HCT116 (cell line): ENCODE results near the gene YIPF1. TPM values are rescaled to one million over a fixed set of nuclear protein-coding genes. Genes with fewer than 3 reads are reported as not detected.

Experiments
- ATAC-seq: fragments of 200-7000 bp; cut with Tn5 transposase; 2 replicates; pipeline ENCODE4 v1.9.1; 2020; ENCODE audit warnings: mild to moderate bottlenecking, moderate library complexity
- BruUV-seq: library from RNA; stranded (reverse); fragments of 400-500 nt; replicated peaks from 2 replicates; lab custom pipeline; 2021; lab: Mats Ljungman, UMichigan
- CTCF ChIA-PET: fragments of 300-600 bp; sonication (Branson Sonifier 250); formaldehyde crosslinking; loops from one replicate; lab custom pipeline; 2021; ENCODE audit warnings: antibody characterized with exemption; lab: Charles Lee
- POLR2A ChIA-PET: fragments of 300-600, 350-600 bp; sonication (Branson Sonifier 250); formaldehyde crosslinking; loops from one replicate; lab custom pipeline; 2021; ENCODE audit warnings: antibody characterized with exemption; lab: Charles Lee
- RAD21 ChIA-PET, 2 experiments: fragments of 300-600 bp; sonication (Branson Sonifier 250); formaldehyde crosslinking; loops; one replicate each; lab custom pipeline; 2023; ENCODE audit warnings: low total read pairs in 2 of 2; ENCODE audit not compliant: uncharacterized antibody in 2 of 2, unreplicated experiment in 2 of 2, low non-redundant PET in 1 of 2; lab: Charles Lee
- DNase-seq: peaks from one replicate; pipeline ENCODE4 v3.0.0-alpha.2; 2010; ENCODE audit warnings: low read depth, low spot score
- H2AFZ ChIP-seq: fragments of 200-600 bp; shearing (Covaris generic), sonication (generic); 2 replicates; pipeline ENCODE4 v1.6.1; 2017; ENCODE audit warnings: low read depth, mixed run types, mixed read lengths, antibody characterized with exemption, low read length; ENCODE audit not compliant: poor library complexity, severe bottlenecking
- H3K27ac ChIP-seq: 2 replicates; pipeline ENCODE4 v1.5.1; 2012; ENCODE audit warnings: low read depth, low read length
- H3K27me3 ChIP-seq: fragments of 200-600 bp; sonication (generic); 2 replicates; pipeline ENCODE4 v1.6.1; 2016; ENCODE audit warnings: mixed run types, low read length, mixed read lengths; ENCODE audit not compliant: insufficient read depth
- H3K36me3 ChIP-seq, 2 experiments: fragments of 200-500 bp in 1 of 2; fragments of 200-600 bp in 1 of 2; sonication (Bioruptor generic) in 1 of 2; sonication (generic) in 1 of 2; 2 replicates each; pipeline versions ENCODE4 v1.5.1 to v1.6.1; 2014 to 2016; ENCODE audit warnings: low read length in 2 of 2, inconsistent platforms in 1 of 2, mixed read lengths in 1 of 2, mixed run types in 1 of 2; ENCODE audit not compliant: insufficient read depth in 2 of 2, control insufficient read depth in 1 of 2
- H3K4me1 ChIP-seq, 2 experiments: fragments of 200-600 bp in 1 of 2; sonication (generic) in 1 of 2; 2 replicates each; pipeline versions ENCODE4 v1.5.1 to v1.6.1; 2012 to 2017; ENCODE audit warnings: low read length in 2 of 2, inconsistent platforms in 1 of 2, mild to moderate bottlenecking in 1 of 2, mixed read lengths in 1 of 2, mixed run types in 1 of 2, moderate library complexity in 1 of 2; ENCODE audit not compliant: insufficient read depth in 2 of 2, control insufficient read depth in 1 of 2
- H3K4me2 ChIP-seq: fragments of 200-600 bp; sonication (generic); 2 replicates; pipeline ENCODE4 v1.6.1; 2017; ENCODE audit warnings: mixed run types, low read length, mixed read lengths
- H3K4me3 ChIP-seq, 2 experiments: fragments of 200-600 bp in 1 of 2; sonication (generic) in 1 of 2; replicated peaks in 1 of 2; 2 replicates each; pipeline ENCODE4 v1.5.1; 2011 to 2016; ENCODE audit warnings: low read length in 2 of 2, control low read depth in 1 of 2, low read depth in 1 of 2, mild to moderate bottlenecking in 1 of 2, mixed read lengths in 1 of 2, mixed run types in 1 of 2
- H3K79me2 ChIP-seq: fragments of 200-600 bp; sonication (generic); 2 replicates; pipeline ENCODE4 v1.6.1; 2017; ENCODE audit warnings: mild to moderate bottlenecking, mixed run types, low read length, moderate library complexity, mixed read lengths; ENCODE audit not compliant: insufficient read depth
- H3K9ac ChIP-seq: fragments of 200-600 bp; sonication (generic); 2 replicates; pipeline ENCODE4 v1.6.1; 2016; ENCODE audit warnings: low read length, mixed read lengths
- H3K9me2 ChIP-seq: fragments of 200-600 bp; sonication (generic), shearing (Covaris generic); 2 replicates; pipeline ENCODE4 v1.6.1; 2017; ENCODE audit warnings: mixed run types, mild to moderate bottlenecking, moderate library complexity; ENCODE audit not compliant: insufficient read depth
- H3K9me3 ChIP-seq, 2 experiments: fragments of 200-500 bp in 1 of 2; fragments of 200-600 bp in 1 of 2; sonication (Bioruptor generic) in 1 of 2; sonication (generic) in 1 of 2; 2 replicates each; pipeline ENCODE4 v1.6.1; 2014 to 2017; ENCODE audit warnings: low read length in 2 of 2, mixed read lengths in 2 of 2, inconsistent platforms in 1 of 2, low read depth in 1 of 2, mild to moderate bottlenecking in 1 of 2, mixed run types in 1 of 2, moderate library complexity in 1 of 2; ENCODE audit not compliant: control insufficient read depth in 1 of 2, insufficient read depth in 1 of 2
- H4K20me1 ChIP-seq: fragments of 200-600 bp; sonication (generic), shearing (Covaris generic); 2 replicates; pipeline ENCODE4 v1.6.1; 2017; ENCODE audit warnings: mixed run types, mild to moderate bottlenecking, moderate library complexity; ENCODE audit not compliant: insufficient read depth
- CBX3 ChIP-seq: IDR thresholded peaks from 2 replicates; pipeline ENCODE4 v1.6.1; 2012; ENCODE audit warnings: low read depth
- EGR1 ChIP-seq: IDR thresholded peaks from 2 replicates; pipeline ENCODE4 v1.6.1; 2012; ENCODE audit warnings: low read depth
- ELF1 ChIP-seq: IDR thresholded peaks from 2 replicates; pipeline ENCODE4 v1.6.1; 2012; ENCODE audit warnings: low read depth, borderline replicate concordance
- EZH2 ChIP-seq: fragments of 200-600 bp; sonication (generic); IDR thresholded peaks from 2 replicates; pipeline ENCODE4 v1.6.1; 2017; ENCODE audit warnings: antibody characterized with exemption, mixed run types
- EZH2phosphoT487 ChIP-seq: fragments of 200-600 bp; IDR thresholded peaks from 2 replicates; pipeline ENCODE4 v1.6.1; 2018; ENCODE audit warnings: antibody characterized with exemption, borderline replicate concordance
- FOSL1 ChIP-seq: IDR thresholded peaks from 2 replicates; pipeline ENCODE4 v1.6.1; 2012; ENCODE audit warnings: low read depth
- JUND ChIP-seq: IDR thresholded peaks from 2 replicates; pipeline ENCODE4 v1.6.1; 2012
- POLR2AphosphoS5 ChIP-seq: IDR thresholded peaks from 2 replicates; pipeline ENCODE4 v1.6.1; 2011; ENCODE audit warnings: mild to moderate bottlenecking, low read depth, low read length, moderate library complexity
- RAD21 ChIP-seq: IDR thresholded peaks from 2 replicates; pipeline ENCODE4 v1.6.1; 2012; ENCODE audit warnings: low read depth, mild to moderate bottlenecking
- SIN3A ChIP-seq: IDR thresholded peaks from 2 replicates; pipeline ENCODE4 v1.6.1; 2012; ENCODE audit warnings: low read depth
- SP1 ChIP-seq: IDR thresholded peaks from 2 replicates; pipeline ENCODE4 v1.6.1; 2012; ENCODE audit warnings: low read depth
- SRF ChIP-seq: IDR thresholded peaks from 2 replicates; pipeline ENCODE4 v1.6.1; 2012; ENCODE audit warnings: low read depth
- YY1 ChIP-seq: IDR thresholded peaks from 2 replicates; pipeline ENCODE4 v1.6.1; 2011; ENCODE audit warnings: low read length, low read depth, moderate library complexity, mild to moderate bottlenecking; ENCODE audit not compliant: insufficient replicate concordance; ENCODE audit errors: extremely low read depth
- ZFX ChIP-seq: fragments of 450-650 bp; IDR thresholded peaks from 2 replicates; pipeline ENCODE4 v1.6.1; 2017
- ZNF274 ChIP-seq: fragments of 200-500 bp; sonication (Bioruptor generic); IDR thresholded peaks from 2 replicates; pipeline ENCODE4 v1.6.1; 2014; ENCODE audit warnings: mild to moderate bottlenecking, low read depth, low read length, inconsistent platforms
- intact Hi-C: fragments of 100-400 bp; cut with micrococcal nuclease; formaldehyde crosslinking; loops from 2 replicates; pipeline ENCODE4 v1.10.0; 2022
- total RNA-seq: library from RNA; stranded (reverse); gene quantifications from one replicate; pipeline ENCODE4 v1.2.1, GENCODE V29; 2021; ENCODE audit not compliant: unreplicated experiment
- TF ChIP-seq, protein P1 (sequence below): IDR thresholded peaks from 2 replicates; pipeline ENCODE4 v1.6.1; 2012; ENCODE audit warnings: low read depth
- TF ChIP-seq, protein P2 (sequence below): IDR thresholded peaks from 2 replicates; pipeline ENCODE4 v1.6.1; 2012
- TF ChIP-seq, protein P3 (sequence below), 3 experiments: fragments of 200-600 bp in 1 of 3; sonication (generic) in 1 of 3; IDR thresholded peaks in 2 of 3; conservative IDR thresholded peaks in 1 of 3; 2 replicates each; pipeline ENCODE4 v1.5.1; 2012 to 2017; ENCODE audit warnings: low read depth in 2 of 3, low read length in 2 of 3, antibody characterized with exemption in 1 of 3, borderline replicate concordance in 1 of 3, control low read depth in 1 of 3, mild to moderate bottlenecking in 1 of 3, mixed read lengths in 1 of 3, mixed run types in 1 of 3, moderate library complexity in 1 of 3; ENCODE audit not compliant: insufficient read depth in 1 of 3
- TF ChIP-seq, protein P4 (sequence below): IDR thresholded peaks from 2 replicates; pipeline ENCODE4 v1.6.1; 2012

YIPF1 gene
- total RNA-seq, 1 experiment from 2014 or later = 16.4 TPM

DNA sequence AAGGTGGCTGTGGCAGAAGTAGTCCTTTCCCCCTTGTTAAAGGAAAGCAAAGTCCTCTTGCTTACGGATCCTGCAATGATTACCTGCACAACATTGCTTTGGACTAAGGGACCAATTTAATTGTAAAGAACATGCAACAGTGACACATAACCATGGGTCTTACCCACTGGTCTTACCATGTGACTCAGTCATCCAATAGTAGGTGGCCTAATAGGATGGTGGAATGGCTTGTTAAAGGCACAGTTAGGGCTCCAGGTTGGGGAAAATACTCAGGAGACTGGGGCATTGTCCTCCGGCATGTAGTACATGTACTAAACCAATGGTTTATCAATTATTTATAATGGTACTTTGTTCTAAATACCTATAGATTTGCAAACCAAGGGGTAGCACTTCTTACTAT lies 2.1 kb upstream of the YIPF1 start:
- Histone ChIP-seq H3K4me2 (no peak overlapping the region), H3K36me3 (no peaks in the 10 kb centered on the region), H3K79me2 (no peaks in the 10 kb centered on the region), H3K9me3 (no peaks in the 10 kb centered on the region), H3K9me2 (no peaks in the 10 kb centered on the region), H3K27me3 (no peaks in the 10 kb centered on the region), H3K27ac (no peak overlapping the region), H3K4me1 (peaks cover 8 to 26% of the 10 kb centered on the region in 2 experiments), H2AFZ (no peak overlapping the region), H3K4me3 (no peak overlapping the region), H3K9ac (no peak overlapping the region), H4K20me1 (no peaks in the 10 kb centered on the region)
- DNase-seq (no peak), ATAC-seq (no peak)
- RAD21 ChIA-PET = no interaction called here
- TF ChIP-seq RAD21 = no peak
- TF ChIP-seq, protein P1, sequence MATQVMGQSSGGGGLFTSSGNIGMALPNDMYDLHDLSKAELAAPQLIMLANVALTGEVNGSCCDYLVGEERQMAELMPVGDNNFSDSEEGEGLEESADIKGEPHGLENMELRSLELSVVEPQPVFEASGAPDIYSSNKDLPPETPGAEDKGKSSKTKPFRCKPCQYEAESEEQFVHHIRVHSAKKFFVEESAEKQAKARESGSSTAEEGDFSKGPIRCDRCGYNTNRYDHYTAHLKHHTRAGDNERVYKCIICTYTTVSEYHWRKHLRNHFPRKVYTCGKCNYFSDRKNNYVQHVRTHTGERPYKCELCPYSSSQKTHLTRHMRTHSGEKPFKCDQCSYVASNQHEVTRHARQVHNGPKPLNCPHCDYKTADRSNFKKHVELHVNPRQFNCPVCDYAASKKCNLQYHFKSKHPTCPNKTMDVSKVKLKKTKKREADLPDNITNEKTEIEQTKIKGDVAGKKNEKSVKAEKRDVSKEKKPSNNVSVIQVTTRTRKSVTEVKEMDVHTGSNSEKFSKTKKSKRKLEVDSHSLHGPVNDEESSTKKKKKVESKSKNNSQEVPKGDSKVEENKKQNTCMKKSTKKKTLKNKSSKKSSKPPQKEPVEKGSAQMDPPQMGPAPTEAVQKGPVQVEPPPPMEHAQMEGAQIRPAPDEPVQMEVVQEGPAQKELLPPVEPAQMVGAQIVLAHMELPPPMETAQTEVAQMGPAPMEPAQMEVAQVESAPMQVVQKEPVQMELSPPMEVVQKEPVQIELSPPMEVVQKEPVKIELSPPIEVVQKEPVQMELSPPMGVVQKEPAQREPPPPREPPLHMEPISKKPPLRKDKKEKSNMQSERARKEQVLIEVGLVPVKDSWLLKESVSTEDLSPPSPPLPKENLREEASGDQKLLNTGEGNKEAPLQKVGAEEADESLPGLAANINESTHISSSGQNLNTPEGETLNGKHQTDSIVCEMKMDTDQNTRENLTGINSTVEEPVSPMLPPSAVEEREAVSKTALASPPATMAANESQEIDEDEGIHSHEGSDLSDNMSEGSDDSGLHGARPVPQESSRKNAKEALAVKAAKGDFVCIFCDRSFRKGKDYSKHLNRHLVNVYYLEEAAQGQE = no peak
- TF ChIP-seq ZNF274 = no peak
- no peak for TF ChIP-seq SRF
- TF ChIP-seq YY1 = no peak
- no peak for TF ChIP-seq ELF1
- TF ChIP-seq EZH2phosphoT487 = no peak
- TF ChIP-seq, protein P2, sequence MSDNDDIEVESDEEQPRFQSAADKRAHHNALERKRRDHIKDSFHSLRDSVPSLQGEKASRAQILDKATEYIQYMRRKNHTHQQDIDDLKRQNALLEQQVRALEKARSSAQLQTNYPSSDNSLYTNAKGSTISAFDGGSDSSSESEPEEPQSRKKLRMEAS = no peak
- no peak for TF ChIP-seq ZFX
- TF ChIP-seq CBX3 = no peak
- TF ChIP-seq JUND = no peak
- TF ChIP-seq POLR2AphosphoS5 = no peak
- TF ChIP-seq FOSL1 = no peak
- no peak for TF ChIP-seq EGR1
- TF ChIP-seq, protein P3, sequence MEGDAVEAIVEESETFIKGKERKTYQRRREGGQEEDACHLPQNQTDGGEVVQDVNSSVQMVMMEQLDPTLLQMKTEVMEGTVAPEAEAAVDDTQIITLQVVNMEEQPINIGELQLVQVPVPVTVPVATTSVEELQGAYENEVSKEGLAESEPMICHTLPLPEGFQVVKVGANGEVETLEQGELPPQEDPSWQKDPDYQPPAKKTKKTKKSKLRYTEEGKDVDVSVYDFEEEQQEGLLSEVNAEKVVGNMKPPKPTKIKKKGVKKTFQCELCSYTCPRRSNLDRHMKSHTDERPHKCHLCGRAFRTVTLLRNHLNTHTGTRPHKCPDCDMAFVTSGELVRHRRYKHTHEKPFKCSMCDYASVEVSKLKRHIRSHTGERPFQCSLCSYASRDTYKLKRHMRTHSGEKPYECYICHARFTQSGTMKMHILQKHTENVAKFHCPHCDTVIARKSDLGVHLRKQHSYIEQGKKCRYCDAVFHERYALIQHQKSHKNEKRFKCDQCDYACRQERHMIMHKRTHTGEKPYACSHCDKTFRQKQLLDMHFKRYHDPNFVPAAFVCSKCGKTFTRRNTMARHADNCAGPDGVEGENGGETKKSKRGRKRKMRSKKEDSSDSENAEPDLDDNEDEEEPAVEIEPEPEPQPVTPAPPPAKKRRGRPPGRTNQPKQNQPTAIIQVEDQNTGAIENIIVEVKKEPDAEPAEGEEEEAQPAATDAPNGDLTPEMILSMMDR (IDR thresholded peaks at IDR 0.05 in 2 of 3, conservative IDR thresholded peaks at IDR 0.05 in 1 of 3; ENCODE audit: borderline replicate concordance in 1 of 3, insufficient read depth in 1 of 3, low read depth in 2 of 3, low read length in 2 of 3) = no peak
- TF ChIP-seq SP1 = no peak
- TF ChIP-seq, protein P4, sequence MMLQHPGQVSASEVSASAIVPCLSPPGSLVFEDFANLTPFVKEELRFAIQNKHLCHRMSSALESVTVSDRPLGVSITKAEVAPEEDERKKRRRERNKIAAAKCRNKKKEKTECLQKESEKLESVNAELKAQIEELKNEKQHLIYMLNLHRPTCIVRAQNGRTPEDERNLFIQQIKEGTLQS = no peak
- TF ChIP-seq SIN3A = no peak
- no peak for TF ChIP-seq EZH2
- no TSS peak for BruUV-seq
- intact Hi-C loops = no loop called here
- CTCF ChIA-PET = no interaction called here
- POLR2A ChIA-PET = no interaction called here
